Measurements from ENCODE around the gene POFUT1.

The POFUT1 gene

GRCh38 chr20:32282461-32282860 lies 74.8 kb downstream of the POFUT1 start:
- DNase-seq: no peak

GRCh38 chr20:32285082-32285620 lies 77.5 kb downstream of the POFUT1 start:
- DNase-seq: peak; percentile 13

DNA sequence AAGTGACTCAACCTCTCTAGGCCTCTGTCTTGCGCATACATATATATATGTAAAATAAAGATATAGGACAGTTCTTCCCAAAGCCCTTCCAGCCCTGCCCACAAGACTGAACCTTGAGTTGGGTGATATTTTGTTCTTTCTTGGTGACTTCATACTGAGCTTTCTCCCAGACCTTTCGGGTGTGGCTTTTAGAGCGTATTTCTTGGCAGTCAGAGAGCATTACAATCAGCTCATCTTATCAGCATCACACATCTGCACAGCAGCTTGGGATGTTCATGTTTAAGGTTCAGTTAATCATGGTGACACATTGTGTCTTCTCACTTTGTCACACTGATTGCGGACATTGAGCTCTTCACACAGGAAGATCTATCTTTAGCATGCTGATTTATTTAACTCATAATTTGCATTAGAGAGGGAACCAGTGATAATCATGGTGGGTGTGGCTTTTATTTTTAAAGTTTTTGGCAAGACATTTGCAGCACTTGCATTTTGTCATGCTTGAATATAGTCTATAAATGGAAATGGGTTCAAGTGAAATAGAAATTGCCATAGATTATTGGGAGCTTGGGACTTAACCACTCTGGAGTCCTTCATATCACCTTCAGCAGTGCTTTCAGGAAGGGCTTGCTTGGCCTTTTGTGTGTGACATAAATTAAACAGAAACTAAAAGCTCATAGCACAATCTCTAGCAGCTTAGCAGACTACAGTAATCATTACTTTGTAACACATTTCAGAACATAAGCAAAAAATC lies 78.1 kb downstream of the POFUT1 start:
- peak; percentile 76 for DNase-seq

DNA sequence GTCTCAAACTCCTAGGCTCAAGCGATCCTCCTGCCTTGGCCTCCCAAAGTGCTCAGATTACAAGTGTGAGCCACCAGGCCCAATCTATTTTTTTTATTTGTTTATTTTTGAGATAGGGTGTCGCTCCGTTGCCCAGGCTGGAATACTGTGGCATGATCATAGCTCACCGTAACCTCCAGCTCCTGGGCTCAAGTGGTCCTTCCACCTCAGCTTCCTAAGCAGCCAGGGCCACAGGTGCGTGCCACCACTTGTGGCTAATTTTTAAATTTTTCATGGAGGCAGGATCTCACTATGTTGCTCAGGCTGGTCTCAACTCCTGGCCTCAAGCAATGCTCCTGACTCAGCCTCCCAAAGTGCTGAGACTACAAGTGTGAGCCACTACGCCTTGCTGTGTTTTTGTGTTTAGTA lies 79.6 kb downstream of the POFUT1 start:
- no peak for DNase-seq
